ENCODE data around the gene ACR. TPM values are rescaled to one million over a fixed set of nuclear protein-coding genes. Genes with fewer than 3 reads are reported as not detected.

Gene ACR
- total RNA-seq, 1 donor, result 1.4 TPM

- peak; percentile 46 for TF ChIP-seq CTCF (IDR thresholded peaks at IDR 0.05; ENCODE audit: extremely low read depth, low read depth, low read length)
- H2AFZ ChIP-seq (ENCODE audit: low read length), result no peak overlapping the region
- no peak overlapping the region for H3K27ac ChIP-seq (ENCODE audit: low read depth, low read length)
- peak; percentile 95 for DNase-seq (ENCODE audit: insufficient read length, low spot score, missing footprints)
- no peaks in the 10 kb centered on the region for H3K79me2 ChIP-seq (ENCODE audit: insufficient read depth, low read length)
- H3K36me3 ChIP-seq (ENCODE audit: insufficient read depth, low read length), result no peaks in the 10 kb centered on the region
- peaks cover 3% of the 10 kb centered on the region for H3K27me3 ChIP-seq (ENCODE audit: insufficient read depth, low read length)
- no peaks in the 10 kb centered on the region for H3K4me1 ChIP-seq (ENCODE audit: insufficient read depth, low read length)
- H3K9me3 ChIP-seq (ENCODE audit: low read depth, low read length), result no peaks in the 10 kb centered on the region
- H3K4me2 ChIP-seq (ENCODE audit: insufficient read depth, low read length), result peak overlapping the region; percentile 61
- no peaks in the 10 kb centered on the region for H4K20me1 ChIP-seq (ENCODE audit: insufficient read depth, low read length)
- peak overlapping the region; percentile 46 for H3K4me3 ChIP-seq (ENCODE audit: insufficient read depth, low read length)
Observed at GRCh38 chr22:50696799-50697561, 41.0 kb upstream of the ACR start.

- H3K4me3 ChIP-seq (ENCODE audit: insufficient read depth, low read length), result peak overlapping the region; percentile 47
- H3K27me3 ChIP-seq (ENCODE audit: insufficient read depth, low read length), result peaks cover 3% of the 10 kb centered on the region
- no peak overlapping the region for H3K27ac ChIP-seq (ENCODE audit: low read depth, low read length)
- H3K79me2 ChIP-seq (ENCODE audit: insufficient read depth, low read length), result no peaks in the 10 kb centered on the region
- no peaks in the 10 kb centered on the region for H3K4me1 ChIP-seq (ENCODE audit: insufficient read depth, low read length)
- H3K36me3 ChIP-seq (ENCODE audit: insufficient read depth, low read length), result no peaks in the 10 kb centered on the region
- peak; percentile 93 for DNase-seq (ENCODE audit: insufficient read length, low spot score, missing footprints)
- no peak for TF ChIP-seq CTCF (IDR thresholded peaks at IDR 0.05; ENCODE audit: extremely low read depth, low read depth, low read length)
- peak overlapping the region; percentile 48 for H3K4me2 ChIP-seq (ENCODE audit: insufficient read depth, low read length)
- H3K9me3 ChIP-seq (ENCODE audit: low read depth, low read length), result no peaks in the 10 kb centered on the region
- H4K20me1 ChIP-seq (ENCODE audit: insufficient read depth, low read length), result no peaks in the 10 kb centered on the region
- H2AFZ ChIP-seq (ENCODE audit: low read length), result peak overlapping the region; percentile 41
Observed at GRCh38 chr22:50697667-50698506, 40.1 kb upstream of the ACR start.

- peak; percentile 82 for DNase-seq (ENCODE audit: insufficient read length, low spot score, missing footprints)
- H3K4me2 ChIP-seq (ENCODE audit: insufficient read depth, low read length), result no peak overlapping the region
- H3K9me3 ChIP-seq (ENCODE audit: low read depth, low read length), result no peaks in the 10 kb centered on the region
- no peak overlapping the region for H3K4me3 ChIP-seq (ENCODE audit: insufficient read depth, low read length)
- no peaks in the 10 kb centered on the region for H4K20me1 ChIP-seq (ENCODE audit: insufficient read depth, low read length)
- no peak overlapping the region for H2AFZ ChIP-seq (ENCODE audit: low read length)
- H3K36me3 ChIP-seq (ENCODE audit: insufficient read depth, low read length), result no peaks in the 10 kb centered on the region
- no peaks in the 10 kb centered on the region for H3K4me1 ChIP-seq (ENCODE audit: insufficient read depth, low read length)
- peaks cover 3% of the 10 kb centered on the region for H3K27me3 ChIP-seq (ENCODE audit: insufficient read depth, low read length)
- H3K27ac ChIP-seq (ENCODE audit: low read depth, low read length), result no peak overlapping the region
- H3K79me2 ChIP-seq (ENCODE audit: insufficient read depth, low read length), result no peaks in the 10 kb centered on the region
- no peak for TF ChIP-seq CTCF (IDR thresholded peaks at IDR 0.05; ENCODE audit: extremely low read depth, low read depth, low read length)
Observed at GRCh38 chr22:50698546-50698945, 39.5 kb upstream of the ACR start.
